HG03520 (cell line): ENCODE results near the gene WLS.
A peak's percentile ranks its signal among the peaks of the same experiment; 100 is the strongest.

Source experiments
- ATAC-seq: cut with Tn5 transposase; IDR thresholded peaks from one replicate; pipeline ENCODE4 v1.9.1; 2021; ENCODE audit warnings: mild to moderate bottlenecking, moderate library complexity; ENCODE audit not compliant: unreplicated experiment

The WLS gene

DNA sequence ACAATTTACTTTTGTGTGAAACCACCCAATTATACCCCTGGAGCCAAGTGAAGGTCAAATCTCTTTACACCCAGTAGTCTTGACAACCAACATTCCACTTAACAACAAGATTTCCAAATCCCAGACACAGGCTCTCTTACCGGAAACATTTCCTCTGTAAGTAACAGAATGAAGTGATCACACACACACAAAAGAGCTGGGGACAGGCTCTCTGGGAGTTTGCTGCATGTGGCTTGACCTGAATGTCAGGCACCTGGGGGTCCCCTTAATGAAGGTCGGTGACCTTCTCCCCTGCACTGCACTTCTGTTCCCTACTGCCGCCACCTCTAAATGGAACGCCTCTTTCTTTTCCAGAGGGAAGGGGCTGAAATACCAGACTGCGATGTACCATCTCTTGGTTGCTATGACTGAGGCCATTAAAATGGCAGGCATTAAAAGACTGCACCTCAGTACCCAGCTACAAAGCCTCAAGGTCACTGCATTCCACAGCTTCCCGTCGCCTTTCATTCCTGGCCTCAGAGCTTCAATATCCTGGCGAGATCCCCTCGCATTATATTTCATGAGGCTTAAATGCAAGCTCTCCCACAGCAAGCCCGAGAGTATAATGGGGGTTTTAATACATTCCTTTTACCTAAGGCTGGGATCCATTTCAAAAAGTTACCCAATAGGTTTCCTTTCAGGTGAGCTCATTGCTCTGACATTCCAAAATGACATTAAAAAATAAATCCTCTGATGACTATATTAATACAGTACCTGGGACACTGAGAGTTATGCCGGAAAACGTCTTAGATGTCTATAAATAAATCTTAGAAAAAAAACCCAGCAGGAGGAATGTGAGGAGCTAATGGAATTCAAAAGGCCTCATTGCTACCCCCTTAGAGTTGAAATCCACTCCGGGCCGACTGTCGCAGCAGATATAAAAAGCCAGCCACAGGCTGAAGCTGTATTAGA is 91.0 kb downstream of the WLS start:
- no peak for ATAC-seq

DNA sequence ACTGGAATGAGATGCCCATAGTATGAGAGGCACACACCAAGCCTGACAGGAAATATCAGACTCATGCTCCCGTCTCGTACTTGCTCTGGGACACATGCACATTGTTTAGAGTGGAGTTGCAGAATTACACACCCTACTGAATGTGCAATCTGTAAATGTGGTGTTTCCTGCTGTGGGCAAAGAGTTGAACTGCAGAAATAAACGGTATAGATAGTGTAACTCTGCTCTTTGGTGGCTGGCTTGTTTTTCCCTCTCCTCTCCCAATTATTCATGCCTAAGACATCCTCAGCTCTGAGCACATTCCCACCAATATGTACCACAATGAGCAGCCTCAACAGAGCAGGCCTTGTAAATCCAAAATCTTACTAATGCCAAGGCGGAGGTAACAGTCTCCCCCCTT is 91.8 kb downstream of the WLS start:
- no peak for ATAC-seq

- ATAC-seq: no peak
Measured at GRCh38 chr1:68136187-68136586, 96.1 kb downstream of the WLS start.

GRCh38 chr1:68132426-68133130 is 99.7 kb downstream of the WLS start:
- no peak for ATAC-seq

DNA sequence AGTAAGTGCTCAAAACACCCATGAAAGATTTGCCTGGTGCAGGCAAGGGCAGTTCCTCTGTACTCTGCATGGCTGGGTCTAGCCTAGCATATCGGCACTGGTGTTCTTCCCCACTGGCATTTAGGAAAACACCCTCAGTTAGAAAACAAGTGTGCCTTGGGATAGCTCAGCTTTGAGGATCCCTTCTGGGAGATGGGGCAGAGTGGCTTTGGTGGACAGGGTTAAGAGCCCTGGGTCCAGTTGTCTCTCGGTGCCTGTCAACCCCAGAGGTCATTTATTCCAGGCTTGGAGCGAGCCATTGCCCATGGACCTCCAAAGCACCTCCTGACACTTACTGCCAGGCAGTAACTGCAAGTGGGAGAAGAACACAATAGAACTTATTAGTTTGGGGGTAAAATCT is 101.1 kb downstream of the WLS start:
- no peak for ATAC-seq

DNA sequence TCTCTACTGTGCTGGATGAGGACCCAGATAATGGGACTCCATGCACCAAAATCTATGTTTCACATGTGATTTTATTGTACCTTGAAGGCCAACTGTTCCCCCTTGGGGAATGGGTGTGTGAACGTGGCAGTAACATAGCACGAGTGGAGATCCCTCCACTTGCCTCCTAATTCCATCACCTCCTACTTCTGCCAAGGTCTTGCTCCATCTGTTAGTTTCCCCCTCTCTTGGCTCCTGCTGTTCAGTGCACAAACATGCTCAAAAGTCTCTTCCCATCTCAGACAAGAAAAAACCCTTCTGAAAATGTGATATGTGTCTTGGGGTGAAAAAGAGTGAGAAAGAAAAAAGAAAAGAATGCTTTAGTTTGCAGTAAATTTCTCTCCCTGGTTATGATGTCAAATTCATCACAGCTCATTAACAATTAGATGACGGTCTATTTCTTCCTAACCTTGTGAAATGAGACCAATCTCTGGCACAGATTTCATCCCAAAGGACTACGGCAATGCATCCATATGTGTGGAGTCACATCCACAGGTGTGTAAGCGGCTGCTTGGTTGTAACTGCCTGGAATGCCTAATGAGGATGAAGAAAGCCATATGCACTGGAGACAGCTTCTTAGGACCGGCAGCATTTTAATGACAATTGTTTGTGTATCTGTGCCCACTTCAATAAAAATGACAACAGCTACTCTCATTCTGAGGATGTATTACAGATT is 102.6 kb downstream of the WLS start:
- ATAC-seq: no peak

DNA sequence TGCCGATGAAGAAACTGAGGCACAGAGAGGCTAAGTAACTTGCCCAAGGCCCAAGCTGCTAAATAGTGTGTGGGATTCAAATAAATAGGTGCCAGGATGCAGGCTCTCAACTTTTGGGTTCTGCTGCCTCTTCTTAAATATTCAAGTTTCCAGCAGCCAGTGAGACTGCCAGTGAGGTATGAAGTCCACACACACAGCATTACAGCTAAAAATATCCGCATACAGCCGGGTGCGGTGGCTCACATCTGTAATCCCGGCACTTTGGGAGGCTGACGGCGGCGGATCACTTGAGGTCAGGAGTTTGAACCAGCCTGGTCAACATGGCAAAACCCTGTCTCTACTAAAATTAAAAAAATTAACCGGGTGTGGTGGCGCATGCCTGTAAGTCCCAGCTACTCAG is 103.5 kb downstream of the WLS start:
- no peak for ATAC-seq

DNA sequence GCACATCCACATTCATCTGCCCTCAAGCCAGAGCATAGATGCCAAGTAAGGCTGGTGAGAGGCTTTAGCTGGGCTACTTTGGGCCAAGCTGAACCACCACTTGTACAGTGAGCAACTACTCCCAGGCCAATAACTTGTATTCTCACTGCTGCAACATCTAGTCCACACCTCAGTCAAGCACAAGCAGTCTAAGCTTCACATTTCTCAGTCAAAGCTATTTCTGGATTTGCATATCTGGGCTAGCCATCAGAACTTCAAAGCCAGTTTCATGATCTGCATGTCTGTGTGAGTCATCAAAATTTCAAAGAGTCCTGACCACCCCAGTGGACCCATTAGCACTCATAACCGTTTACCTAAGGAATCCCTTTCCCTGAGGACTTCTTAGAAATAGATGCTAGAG is 104.2 kb downstream of the WLS start:
- peak; percentile 59 for ATAC-seq

GRCh38 chr1:68121536-68121935 is 110.8 kb downstream of the WLS start:
- ATAC-seq: no peak

DNA sequence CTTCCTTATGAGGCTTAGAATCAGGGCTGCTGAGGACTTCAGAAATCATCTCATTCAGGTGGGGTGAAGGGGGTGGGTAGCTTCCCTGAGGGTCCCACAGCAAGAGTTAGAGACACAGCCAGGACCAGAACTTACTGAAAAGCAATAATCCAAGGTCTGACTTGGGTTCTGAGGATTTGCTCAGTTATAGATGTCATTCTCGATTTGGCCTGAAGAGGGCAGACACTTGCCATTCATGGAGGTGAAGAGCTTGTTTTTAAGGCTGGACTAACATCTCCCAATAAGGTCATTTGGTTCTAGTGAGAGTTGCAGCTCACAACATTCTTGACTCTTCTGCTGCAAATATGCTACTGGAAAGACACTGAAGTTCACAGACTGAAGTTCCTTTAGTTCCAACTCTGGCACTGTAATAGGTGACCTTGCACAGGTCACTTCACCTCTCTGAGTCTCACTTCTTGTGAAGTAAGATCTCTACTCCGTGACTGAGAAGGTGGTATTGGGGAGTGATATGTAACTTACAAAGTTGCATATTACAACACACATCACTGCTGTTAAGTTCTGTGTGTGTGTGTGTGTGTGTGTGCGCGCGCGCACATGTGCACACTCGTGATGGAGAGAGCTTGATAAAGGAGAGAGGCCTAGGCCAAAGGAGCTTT is 112.1 kb downstream of the WLS start:
- ATAC-seq: peak; percentile 71

DNA sequence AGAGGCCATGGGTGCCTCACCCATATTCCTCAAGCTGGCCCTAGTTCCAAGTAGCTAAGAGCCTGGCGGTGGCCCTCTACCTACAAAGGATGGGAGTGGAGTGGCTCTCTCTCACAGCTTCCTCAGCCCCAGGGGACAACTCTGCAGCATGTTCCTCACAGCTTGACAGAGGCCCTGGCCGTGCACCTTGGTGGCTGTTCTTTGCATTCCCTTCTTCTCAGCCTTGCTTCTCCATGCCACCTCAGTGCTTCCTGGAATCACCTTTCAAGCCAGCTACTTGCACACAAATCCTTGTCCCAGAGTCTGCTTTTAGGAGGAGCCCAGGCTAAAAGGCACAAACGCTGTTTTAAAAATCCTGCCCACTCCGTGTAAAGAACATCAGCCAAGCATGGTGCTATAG is 112.9 kb downstream of the WLS start:
- no peak for ATAC-seq

- ATAC-seq: no peak
Measured at GRCh38 chr1:68117416-68117815, 114.9 kb downstream of the WLS start.

GRCh38 chr1:68116643-68117235 is 115.6 kb downstream of the WLS start:
- ATAC-seq: no peak

DNA sequence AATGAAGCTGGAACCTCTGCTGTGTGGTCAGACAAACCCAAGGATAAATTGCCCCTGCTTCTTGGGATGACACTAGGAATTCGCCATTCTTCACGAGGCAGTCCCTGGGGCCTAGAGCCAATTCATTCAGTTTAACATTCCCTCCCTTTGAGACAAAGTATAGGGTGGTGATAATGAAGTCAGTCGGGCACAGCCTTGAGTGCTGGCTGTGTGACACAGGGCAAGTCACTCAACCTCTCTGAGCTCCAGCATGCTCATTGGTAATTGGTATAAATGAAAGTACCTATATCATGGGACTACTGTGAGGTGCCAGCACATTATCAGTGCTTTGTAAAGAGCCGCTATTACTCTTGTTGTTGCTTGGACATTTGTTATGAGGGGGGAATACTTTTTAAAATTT is 117.0 kb downstream of the WLS start:
- ATAC-seq: no peak

DNA sequence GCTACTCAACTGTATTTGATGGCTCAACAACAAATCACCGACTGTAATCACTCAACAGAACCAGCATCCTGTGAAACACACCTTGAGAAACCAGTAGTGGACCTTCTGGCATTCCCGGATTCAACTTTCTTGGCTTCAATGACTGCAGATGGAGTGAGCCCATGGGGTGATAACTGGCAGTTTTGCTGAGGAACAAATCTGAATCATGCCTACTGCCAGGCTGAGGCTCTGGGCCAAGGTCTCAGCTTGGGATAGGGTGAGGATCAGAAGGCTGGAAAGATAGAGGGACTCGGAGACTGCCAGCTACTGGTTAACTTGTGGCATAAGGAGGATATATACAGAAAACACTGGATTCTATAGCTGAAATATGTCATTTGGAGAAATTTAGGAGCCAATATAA is 118.4 kb downstream of the WLS start:
- no peak for ATAC-seq

DNA sequence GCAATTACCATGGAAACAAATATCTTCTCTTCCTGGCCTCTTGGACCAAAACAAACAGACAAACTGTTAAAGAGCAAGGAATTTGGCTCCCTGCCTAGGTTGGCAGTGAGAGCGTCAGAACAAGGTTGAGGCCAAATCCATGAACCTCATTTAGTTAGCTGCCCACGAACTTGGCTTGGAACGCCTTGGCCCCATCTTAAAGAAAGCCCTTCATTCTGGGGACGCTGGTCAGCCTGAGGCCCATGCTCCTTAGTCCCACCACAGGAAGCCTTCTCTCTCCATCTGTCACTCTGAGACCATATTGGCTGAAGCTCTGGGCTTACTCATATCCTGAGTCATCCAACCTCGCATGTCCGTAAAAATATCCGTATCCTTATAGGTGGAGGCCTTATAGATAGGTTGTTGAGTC is 119.5 kb downstream of the WLS start:
- no peak for ATAC-seq

DNA sequence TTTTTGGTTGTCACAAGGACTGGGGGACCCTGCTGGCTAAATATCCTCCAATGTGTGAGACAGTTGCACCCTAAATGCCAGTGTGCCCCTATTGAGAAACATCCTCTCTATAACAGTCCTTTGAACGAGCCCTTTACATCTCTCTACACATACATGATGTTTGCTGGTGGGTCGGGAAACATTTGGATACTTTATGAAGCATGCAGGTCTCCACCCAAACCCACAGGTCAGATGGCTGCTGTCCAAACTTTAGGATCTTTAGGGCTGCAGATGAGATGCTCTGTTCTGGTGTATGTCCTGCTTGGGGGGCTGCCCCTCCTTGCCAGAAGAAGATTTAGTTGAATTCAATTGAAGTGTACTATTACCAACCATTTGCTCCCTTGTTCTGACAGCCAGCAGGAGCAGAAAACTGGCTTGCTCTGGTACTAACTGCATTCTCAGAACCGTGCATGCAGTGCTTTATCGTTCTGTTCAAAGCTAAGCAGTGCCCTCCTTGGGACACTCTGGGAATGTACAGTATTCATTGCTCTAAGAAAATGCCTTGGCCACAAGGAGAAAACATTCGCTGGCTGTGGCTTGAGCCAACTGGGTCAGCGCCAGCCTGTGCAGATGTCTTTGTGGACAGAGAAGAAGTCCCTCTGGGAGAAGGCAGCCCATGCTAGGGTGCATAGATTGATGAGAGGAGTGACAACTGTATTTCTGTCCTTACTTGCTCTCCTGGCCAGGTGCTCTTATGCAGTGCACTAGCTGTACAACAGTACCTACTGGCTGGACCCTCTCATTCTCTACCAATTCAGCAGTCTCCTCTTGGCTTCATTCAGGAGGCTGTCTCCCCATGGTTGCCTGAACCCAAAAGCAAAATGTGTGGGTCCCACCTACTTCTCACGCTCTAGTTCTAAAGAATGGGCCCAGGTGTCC is 120.5 kb downstream of the WLS start:
- ATAC-seq: no peak

DNA sequence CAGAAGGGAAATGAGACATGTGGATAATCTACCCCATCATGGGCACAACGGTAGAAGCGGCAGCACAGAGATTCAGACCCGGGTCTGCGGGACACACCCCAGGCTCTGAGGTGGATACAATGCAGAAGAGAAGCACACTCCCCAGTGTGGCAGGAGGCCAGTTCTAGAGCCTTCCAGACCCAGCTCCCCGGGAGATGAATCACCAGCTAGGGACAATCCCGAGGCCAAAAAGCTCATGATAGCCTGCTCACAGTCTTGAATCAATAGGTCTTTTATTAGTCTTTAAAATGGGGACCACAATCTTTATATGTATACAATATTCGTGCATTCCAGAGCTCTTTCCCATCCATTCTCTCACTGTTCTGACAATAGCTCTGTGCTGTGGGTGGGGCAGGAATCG is 124.6 kb downstream of the WLS start:
- no peak for ATAC-seq

DNA sequence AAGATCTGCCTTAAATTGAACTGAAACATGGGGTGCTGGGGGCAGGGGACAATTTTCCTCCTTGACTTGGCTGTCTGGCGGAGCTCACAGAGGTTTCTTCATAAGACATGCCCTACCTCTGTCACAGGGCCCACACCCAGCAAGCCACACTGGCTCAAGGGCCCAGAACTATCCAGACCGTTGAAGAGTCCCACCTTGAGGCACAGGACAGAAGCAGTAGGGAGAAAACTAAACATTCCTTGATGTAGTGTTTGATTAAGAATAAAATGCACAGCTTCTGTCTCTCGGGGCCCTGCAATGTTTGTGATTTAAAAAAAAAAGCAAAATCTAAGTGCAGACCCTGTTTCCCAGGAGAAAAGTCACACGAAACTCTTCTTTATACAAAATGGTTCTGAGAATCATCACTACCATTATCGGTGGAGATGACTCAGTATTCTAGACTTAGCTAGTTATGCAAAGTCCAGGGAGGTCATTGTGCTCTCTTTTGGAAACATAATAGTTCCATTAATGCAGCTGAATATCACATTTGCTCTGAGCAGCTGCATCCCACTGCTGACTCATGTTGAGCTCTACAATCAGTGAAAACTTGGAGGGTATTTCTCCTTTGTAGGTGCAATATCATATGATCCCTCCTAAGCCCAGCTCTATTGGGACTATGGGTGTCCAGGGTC is 128.3 kb downstream of the WLS start:
- ATAC-seq: no peak
